Right forelimb (tissue), 1 donor: ENCODE results near the gene SART1.
A peak's percentile ranks its signal among the peaks of the same experiment; 100 is the strongest.

ENCODE experiments used
- DNase-seq: peaks from one replicate; pipeline ENCODE4 v3.0.0-alpha.2; 2018

The SART1 gene

DNA sequence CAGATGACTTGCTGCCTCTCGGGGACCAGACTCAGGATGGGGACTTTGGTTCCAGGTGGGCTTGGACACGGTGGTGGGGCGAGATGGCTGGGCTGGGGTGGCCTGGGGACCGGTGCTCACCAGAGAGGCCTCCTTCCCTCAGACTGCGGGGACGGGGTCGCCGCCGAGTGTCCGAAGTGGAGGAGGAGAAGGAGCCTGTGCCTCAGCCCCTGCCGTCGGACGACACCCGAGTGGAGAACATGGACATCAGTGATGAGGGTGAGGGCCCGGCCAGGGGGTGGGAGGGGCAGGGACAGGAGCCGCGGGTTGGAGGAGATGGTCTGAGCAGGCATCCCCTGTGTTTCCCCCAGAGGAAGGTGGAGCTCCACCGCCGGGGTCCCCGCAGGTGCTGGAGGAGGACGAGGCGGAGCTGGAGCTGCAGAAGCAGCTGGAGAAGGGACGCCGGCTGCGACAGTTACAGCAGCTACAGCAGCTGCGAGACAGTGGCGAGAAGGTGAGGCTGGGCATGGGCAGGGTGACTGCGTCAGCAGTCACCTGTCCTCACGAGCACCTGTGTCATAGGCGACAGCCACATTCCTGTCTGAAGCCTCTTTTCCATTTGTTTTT is 5.9 kb downstream of the SART1 start:
- DNase-seq: no peak

- DNase-seq: no peak
Measured at GRCh38 chr11:65968600-65969482, 7.3 kb downstream of the SART1 start.

- DNase-seq: no peak
Measured at GRCh38 chr11:65972116-65972515, 10.6 kb downstream of the SART1 start.

DNA sequence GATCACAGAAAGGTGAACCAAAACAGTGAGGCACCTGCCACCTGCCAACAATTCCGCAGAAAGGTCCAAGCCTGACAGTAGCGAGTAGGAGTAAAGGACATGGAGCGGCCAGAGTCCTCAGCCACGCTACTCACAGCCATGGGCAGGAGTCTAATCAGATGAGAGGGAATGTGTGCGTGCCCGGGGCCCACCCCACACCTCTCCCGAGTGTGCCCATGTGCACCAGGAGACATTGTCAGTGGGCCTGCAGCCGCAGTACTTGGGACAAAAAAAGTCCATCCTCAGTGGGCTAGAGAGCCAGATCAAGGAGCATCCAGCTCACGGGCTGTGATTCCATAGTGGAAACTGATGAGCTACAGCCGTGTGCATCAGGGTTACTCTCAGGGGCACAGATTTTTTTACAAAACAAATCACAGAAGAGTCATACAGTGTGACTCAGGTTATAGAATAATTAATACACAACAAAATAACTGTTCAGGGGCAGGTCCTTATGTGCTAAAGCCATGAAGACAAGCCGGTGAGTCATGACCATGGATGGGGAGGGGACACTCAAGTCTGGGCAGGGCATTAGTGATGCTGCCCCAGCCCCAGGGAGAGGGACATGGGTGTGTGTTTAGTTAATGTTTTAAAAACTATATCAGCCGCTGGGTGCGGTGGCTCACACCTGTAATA is 12.0 kb downstream of the SART1 start:
- no peak for DNase-seq

GRCh38 chr11:65975771-65976170 is 14.2 kb downstream of the SART1 start:
- no peak for DNase-seq

DNA sequence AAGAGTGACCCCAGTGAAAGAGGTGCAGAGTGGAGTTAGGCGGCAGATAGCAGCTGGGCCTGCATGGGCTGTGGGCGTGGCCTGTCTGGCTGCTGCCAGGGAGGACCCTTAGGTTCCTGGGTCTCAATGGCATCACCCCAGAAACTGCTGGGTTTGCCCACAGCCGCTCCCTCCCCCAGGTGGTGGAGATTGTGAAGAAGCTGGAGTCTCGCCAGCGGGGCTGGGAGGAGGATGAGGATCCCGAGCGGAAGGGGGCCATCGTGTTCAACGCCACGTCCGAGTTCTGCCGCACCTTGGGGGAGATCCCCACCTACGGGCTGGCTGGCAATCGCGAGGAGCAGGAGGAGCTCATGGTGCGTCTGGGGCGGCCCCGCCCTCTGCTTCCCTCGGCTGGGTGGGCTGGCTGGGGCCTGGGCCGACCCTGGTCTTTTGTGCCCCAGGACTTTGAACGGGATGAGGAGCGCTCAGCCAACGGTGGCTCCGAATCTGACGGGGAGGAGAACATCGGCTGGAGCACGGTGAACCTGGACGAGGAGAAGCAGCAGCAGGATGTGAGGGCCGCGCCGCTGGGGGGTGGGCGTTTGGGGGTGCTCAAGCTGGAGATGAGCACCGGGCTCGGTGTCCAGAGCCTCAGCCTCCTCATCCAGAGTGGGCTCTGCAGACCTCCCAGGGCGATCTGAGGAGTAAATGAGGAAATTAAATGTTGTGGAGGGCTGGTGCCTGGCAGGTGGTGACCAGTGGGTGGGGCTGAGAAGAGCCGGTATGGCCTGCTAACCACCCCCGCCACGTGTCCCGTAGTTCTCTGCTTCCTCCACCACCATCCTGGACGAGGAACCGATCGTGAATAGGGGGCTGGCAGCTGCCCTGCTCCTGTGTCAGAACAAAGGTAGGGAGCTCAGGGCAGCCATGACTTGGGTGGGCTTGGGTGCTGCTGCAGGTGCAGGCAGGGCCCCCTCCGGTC is 15.0 kb downstream of the SART1 start:
- DNase-seq: no peak

DNA sequence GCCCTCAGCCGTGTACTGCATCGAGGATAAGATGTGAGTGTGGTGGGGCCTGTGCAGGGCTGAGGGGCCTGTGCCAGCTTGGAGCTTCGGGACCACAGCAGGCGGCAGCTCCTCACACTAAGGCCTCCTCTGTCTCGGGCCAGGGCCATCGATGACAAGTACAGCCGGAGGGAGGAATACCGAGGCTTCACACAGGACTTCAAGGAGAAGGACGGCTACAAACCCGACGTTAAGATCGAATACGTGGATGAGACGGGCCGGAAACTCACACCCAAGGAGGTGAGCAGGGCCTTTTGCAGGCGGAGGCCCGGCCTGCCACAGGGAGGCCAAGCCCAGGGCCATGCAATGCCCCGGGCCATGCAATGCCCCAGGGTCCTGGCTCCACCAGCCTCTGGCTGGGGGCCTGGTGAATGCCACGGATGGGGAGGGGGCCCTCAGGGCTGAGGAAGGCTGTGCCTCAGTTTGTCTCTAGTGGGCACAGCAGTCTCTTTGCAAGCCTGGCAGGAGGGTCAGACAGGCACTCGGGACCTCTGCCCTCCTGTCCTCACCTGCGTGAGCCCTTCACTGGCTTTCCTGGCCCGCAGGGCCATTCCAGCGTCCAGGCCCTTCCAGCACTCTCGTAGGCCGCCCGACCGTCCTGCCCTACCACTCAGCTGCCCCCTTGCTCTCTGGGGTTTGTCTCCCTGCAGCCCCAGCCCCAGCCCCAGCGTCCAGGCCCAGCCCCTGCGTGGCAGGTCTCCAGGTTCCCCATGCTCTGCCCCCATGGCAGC is 16.3 kb downstream of the SART1 start:
- no peak for DNase-seq

GRCh38 chr11:65978391-65979238 is 17.1 kb downstream of the SART1 start:
- no peak for DNase-seq

DNA sequence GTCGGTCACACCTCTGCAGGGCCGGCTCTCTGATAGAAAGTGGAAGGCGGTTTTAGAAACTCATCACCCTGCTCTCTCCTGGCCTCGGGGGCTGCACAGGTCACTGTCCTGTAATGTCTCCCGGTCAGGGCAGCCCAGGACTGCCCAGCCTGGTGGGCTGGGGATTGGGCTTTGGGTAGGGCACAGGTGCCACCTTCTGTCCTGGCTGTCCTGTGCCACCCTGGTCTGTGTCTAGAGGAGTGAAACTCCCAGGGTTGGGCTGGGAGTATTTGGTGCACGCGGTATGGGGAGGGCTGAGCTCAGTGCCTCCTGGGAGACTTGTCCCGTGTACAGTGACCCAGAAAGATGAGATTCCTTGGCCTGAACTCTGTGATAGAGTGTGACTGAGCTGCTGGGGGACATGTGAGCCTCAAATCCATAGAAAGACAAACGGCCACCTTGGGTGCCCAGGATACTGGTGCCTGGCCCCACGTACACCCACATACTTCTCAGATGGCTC is 17.8 kb downstream of the SART1 start:
- no peak for DNase-seq

GRCh38 chr11:65981101-65981740 is 19.7 kb downstream of the SART1 start:
- no peak for DNase-seq

DNA sequence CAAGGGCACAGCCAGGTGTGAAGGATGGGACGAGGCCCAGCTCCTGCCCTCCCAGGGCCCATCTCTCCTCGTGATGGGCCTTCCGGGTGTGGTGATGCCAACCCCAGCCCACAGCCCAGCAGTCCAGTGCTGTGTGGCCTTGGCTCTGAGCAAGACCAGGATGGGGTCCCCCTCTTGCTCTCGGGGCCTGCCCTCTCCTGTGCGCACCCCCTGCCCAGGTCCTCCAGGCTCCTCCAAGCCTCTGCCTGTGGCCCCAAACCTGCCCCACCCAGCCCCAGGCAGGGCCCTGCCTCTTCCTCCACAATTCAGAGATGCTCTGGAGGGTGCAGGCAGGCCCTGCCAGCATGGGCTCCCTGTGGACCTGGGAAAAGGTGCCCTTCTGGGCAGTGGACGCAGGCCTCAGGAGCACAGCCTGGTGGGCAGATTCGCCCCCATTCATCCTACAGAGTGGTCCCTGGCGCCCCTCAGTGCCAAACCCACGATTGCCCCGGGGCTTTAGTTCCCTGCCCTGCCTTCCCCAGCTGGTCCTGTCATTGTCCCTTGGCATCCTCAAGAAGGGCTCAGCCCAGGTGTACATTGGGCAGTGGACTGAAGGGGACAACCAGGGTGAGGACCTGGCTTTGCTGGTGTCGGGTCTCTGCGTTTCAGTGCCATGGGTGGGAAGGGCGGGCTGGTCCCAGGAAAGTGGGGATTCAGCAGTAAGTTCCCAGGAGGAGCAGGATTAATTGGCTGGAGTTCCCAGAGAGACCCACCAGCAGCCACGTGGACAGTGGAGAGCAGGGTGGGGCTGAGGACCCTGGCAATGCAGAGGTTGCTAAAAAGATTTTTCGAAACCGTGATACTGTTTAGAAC is 20.7 kb downstream of the SART1 start:
- DNase-seq: no peak

GRCh38 chr11:65982824-65983588 is 21.5 kb downstream of the SART1 start:
- no peak for DNase-seq

GRCh38 chr11:65983589-65983987 is 22.1 kb downstream of the SART1 start:
- no peak for DNase-seq

DNA sequence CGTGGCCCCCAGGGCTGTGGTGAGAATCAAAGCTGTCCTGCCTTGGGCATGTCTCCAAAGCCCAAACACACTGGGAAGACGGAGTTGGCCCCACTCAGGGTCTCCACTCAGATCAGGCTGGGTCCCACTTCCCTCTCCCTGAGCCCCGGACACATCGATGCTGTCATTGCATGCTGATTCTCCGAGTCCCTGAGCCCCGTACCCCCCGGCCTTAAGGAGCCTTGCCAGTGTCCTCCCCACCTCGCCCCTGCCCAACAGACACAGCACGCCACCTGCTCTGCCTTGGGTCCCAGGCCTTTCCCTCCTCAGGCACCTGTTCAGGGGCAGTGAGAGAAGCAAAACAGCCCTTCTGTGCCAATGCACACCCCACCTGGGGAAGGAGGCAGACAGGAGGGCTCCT is 25.8 kb downstream of the SART1 start:
- no peak for DNase-seq

GRCh38 chr11:65988791-65989592 is 27.5 kb downstream of the SART1 start:
- peak; percentile 91 for DNase-seq

DNA sequence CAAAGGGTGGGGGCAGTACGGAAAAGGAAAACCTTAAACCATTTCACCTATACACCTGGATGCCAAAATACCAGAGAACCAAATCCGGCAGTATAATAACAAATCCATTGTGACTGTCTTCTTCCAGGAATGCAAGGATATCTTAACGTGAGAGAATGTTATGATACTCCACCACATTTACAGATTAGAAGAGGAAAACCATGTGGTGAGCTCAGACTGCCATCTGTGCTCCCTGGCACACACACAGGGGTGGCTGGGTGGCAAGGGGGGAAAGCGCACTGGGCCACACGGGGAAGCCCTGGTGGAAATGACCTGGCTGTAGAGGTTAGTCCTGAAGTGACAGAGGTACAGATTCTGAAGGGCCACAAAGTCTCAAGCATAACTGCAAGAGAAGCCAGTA is 30.5 kb downstream of the SART1 start:
- DNase-seq: no peak

- DNase-seq: no peak
Measured at GRCh38 chr11:65997286-65997685, 35.8 kb downstream of the SART1 start.
